ENCODE results near the gene AGRP. TPM values are rescaled to one million over a fixed set of nuclear protein-coding genes. Genes with fewer than 3 reads are reported as not detected.

The AGRP gene
- total RNA-seq, 1 experiment from 2014 or later, result not detected

GRCh38 chr16:67454104-67454503, 29.2 kb downstream of the AGRP start:
- no peak for DNase-seq
- Mint-ChIP-seq H3K36me3 (ENCODE audit: insufficient read depth, unreplicated experiment) (peaks cover 10% of the 10 kb centered on the region), H3K9me3 (ENCODE audit: unreplicated experiment) (no peaks in the 10 kb centered on the region), H3K4me1 (ENCODE audit: low read depth, unreplicated experiment) (no peaks in the 10 kb centered on the region), H3K4me3 (ENCODE audit: unreplicated experiment) (no peak overlapping the region), H3K27me3 (ENCODE audit: insufficient read depth, unreplicated experiment) (no peaks in the 10 kb centered on the region), H3K27ac (ENCODE audit: unreplicated experiment) (no peak overlapping the region)
- intact Hi-C loops (cut with micrococcal nuclease; ENCODE audit: unreplicated experiment), result no loop called here
- Histone ChIP-seq H3K4me1 (no peaks in the 10 kb centered on the region), H3K27me3 (replicated peaks; ENCODE audit: control insufficient read depth, insufficient read depth, low read length) (no peaks in the 10 kb centered on the region), H3K36me3 (ENCODE audit: control insufficient read depth, insufficient read depth, low read length) (no peaks in the 10 kb centered on the region; the same call in 1 of the 2 replicates), H3K4me3 (ENCODE audit: low read depth, low read length) (no peak overlapping the region), H3K9me3 (no peaks in the 10 kb centered on the region)
- ChIA-PET POLR2A (interaction anchor here (0.5 kb wide), 1 partner anchor 446 kb away, joined by 3 read pairs; no protein-coding TSS in a partner anchor), CTCF (no interaction called here)
- BruUV-seq (replicated peaks), result no TSS peak
- no peak for TF ChIP-seq CTCF (IDR thresholded peaks at IDR 0.05; ENCODE audit: insufficient read depth in 1 of 2, low read depth in 1 of 2, low read length in 1 of 2, severe bottlenecking in 1 of 2, unreplicated experiment in 1 of 2)

DNA sequence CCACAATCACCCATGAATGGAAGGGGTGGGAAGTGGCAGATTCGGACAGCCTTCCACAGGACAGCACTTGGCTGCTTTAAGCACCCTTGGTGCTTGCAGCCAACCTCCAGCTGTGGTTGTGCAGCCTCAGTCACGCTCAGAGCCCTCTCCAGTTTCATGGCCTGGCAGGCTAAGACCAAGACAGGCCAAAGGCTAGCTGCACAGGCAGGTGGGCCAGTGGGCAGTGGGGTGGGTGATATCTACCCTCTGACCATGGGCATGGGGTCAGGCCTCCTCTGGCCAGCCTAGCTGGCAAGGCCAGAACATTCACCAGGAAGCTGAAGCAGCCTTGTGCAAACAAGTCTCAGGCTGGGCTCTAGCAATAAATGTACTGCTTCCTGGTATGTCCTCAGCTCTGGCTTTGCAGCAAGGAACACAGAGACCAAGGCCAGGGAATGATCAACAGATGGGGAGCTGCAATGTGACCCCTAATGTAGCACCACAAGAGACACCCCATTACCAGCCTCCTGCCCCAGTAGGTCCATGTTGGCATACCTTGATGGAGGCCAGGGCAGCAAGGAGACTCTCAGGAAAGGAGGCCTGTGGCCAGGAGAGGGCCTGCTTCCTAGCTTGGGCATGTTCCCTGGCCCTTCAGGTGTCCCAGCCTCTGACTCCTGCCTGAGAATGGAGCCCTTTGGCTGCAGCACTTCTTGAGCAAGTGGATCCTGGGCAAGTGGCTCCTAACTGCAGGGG, 31.5 kb downstream of the AGRP start:
- BruUV-seq (replicated peaks), result no TSS peak
- no peak for TF ChIP-seq CTCF (IDR thresholded peaks at IDR 0.05; ENCODE audit: insufficient read depth in 1 of 2, low read depth in 1 of 2, low read length in 1 of 2, severe bottlenecking in 1 of 2, unreplicated experiment in 1 of 2)
- intact Hi-C loops (cut with micrococcal nuclease; ENCODE audit: unreplicated experiment), result no loop called here
- ChIA-PET POLR2A (no interaction called here), CTCF (interaction anchor here (1.0 kb wide), 1 partner anchor 13 kb away, joined by 4 read pairs; no protein-coding TSS in a partner anchor)
- Mint-ChIP-seq H3K9me3 (ENCODE audit: unreplicated experiment) (no peaks in the 10 kb centered on the region), H3K27ac (ENCODE audit: unreplicated experiment) (no peak overlapping the region), H3K27me3 (ENCODE audit: insufficient read depth, unreplicated experiment) (no peaks in the 10 kb centered on the region), H3K4me1 (ENCODE audit: low read depth, unreplicated experiment) (no peaks in the 10 kb centered on the region), H3K4me3 (ENCODE audit: unreplicated experiment) (no peak overlapping the region), H3K36me3 (ENCODE audit: insufficient read depth, unreplicated experiment) (peaks cover 6% of the 10 kb centered on the region)
- H3K36me3 ChIP-seq (ENCODE audit: control insufficient read depth, insufficient read depth, low read length), result no peaks in the 10 kb centered on the region; the same call in 1 of the 2 replicates
- H3K4me1 ChIP-seq, result no peaks in the 10 kb centered on the region
- no peaks in the 10 kb centered on the region for H3K9me3 ChIP-seq
- no peak overlapping the region for H3K4me3 ChIP-seq (ENCODE audit: low read depth, low read length)
- no peak for DNase-seq
- no peaks in the 10 kb centered on the region for H3K27me3 ChIP-seq (replicated peaks; ENCODE audit: control insufficient read depth, insufficient read depth, low read length)

DNA sequence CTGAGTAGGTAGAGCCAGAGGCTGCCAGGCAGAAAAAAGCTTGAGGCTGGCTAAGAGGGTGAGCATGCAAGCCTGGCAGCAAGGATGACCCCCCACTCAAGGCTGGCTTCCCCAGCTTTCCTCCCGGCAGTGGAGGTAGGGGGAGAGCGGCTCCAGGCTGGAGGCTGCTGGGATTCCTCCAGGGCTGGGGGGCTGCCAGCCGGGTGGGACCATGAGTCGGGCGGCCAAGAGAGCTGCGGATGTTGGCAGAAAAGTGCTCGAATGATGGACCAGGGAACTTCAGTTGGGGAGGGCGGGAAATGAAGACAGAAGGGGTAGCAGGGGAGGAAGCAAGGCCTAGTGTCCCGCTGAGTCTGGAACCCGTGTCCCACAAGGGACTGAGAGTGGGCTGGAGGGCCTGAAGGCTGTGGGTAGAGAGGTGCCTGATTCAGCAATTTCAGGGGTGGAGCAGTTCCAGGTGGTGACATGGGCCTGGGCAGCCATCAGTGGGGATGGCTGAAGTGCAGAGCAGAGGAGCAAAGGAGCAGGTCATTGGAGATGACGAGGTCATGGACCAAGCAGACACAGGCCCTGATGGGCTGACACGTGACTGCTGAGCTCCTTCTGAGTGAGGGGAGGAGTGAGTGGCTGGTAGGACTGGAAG, 32.2 kb downstream of the AGRP start:
- ChIA-PET CTCF (interaction anchor here (1.0 kb wide), 1 partner anchor 14 kb away, joined by 4 read pairs; no protein-coding TSS in a partner anchor), POLR2A (interaction anchor here (0.6 kb wide), 1 partner anchor 341 kb away, joined by 3 read pairs; no protein-coding TSS in a partner anchor)
- DNase-seq, result no peak
- no peak overlapping the region for H3K4me3 ChIP-seq (ENCODE audit: low read depth, low read length)
- no peaks in the 10 kb centered on the region for H3K4me1 Mint-ChIP-seq (ENCODE audit: low read depth, unreplicated experiment)
- H3K9me3 Mint-ChIP-seq (ENCODE audit: unreplicated experiment), result no peaks in the 10 kb centered on the region
- H3K27me3 Mint-ChIP-seq (ENCODE audit: insufficient read depth, unreplicated experiment), result no peaks in the 10 kb centered on the region
- no peak overlapping the region for H3K27ac Mint-ChIP-seq (ENCODE audit: unreplicated experiment)
- H3K4me1 ChIP-seq, result no peaks in the 10 kb centered on the region
- no peak for TF ChIP-seq CTCF (IDR thresholded peaks at IDR 0.05; ENCODE audit: insufficient read depth in 1 of 2, low read depth in 1 of 2, low read length in 1 of 2, severe bottlenecking in 1 of 2, unreplicated experiment in 1 of 2)
- intact Hi-C loops (cut with micrococcal nuclease; ENCODE audit: unreplicated experiment), result no loop called here
- BruUV-seq (replicated peaks), result no TSS peak
- H3K4me3 Mint-ChIP-seq (ENCODE audit: unreplicated experiment), result no peak overlapping the region
- H3K27me3 ChIP-seq (replicated peaks; ENCODE audit: control insufficient read depth, insufficient read depth, low read length), result no peaks in the 10 kb centered on the region
- H3K36me3 ChIP-seq (ENCODE audit: control insufficient read depth, insufficient read depth, low read length), result no peaks in the 10 kb centered on the region; the same call in 1 of the 2 replicates
- peaks cover 6% of the 10 kb centered on the region for H3K36me3 Mint-ChIP-seq (ENCODE audit: insufficient read depth, unreplicated experiment)
- H3K9me3 ChIP-seq, result no peaks in the 10 kb centered on the region

Measured in Caco-2 (cell line).